H7 (cell line): ENCODE data around the gene PCARE. TPM values are rescaled to one million over a fixed set of nuclear protein-coding genes. Genes with fewer than 3 reads are reported as not detected.
A peak's percentile ranks its signal among the peaks of the same experiment; 100 is the strongest.

ENCODE experiments used
- DNase-seq: peaks from one replicate; pipeline ENCODE4 v3.0.0; 2012
- H3K27me3 ChIP-seq: 2 replicates; pipeline ENCODE4 v1.6.0; 2011; ENCODE audit warnings: mild to moderate bottlenecking, low read length; ENCODE audit not compliant: control insufficient read depth, insufficient read depth
- H3K36me3 ChIP-seq: replicated peaks from 2 replicates; pipeline ENCODE4 v1.5.1; 2011; ENCODE audit warnings: low read length; ENCODE audit not compliant: control insufficient read depth, insufficient read depth
- H3K4me3 ChIP-seq: 2 replicates; pipeline ENCODE4 v1.5.1; 2011; ENCODE audit warnings: low read depth, mild to moderate bottlenecking, control low read depth, low read length, moderate library complexity; ENCODE audit not compliant: insufficient read depth
- total RNA-seq: library from RNA; depleted of rRNA; stranded (reverse); fragments of >200 nt; shearing (Covaris generic); gene quantifications from 2 replicates; pipeline ENCODE4 v1.2.3, GENCODE V29; 2014

The PCARE gene
- total RNA-seq, 1 experiment from 2014 or later, result not detected

GRCh38 chr2:29047083-29047845, 27.1 kb downstream of the PCARE start:
- no peaks in the 10 kb centered on the region for H3K27me3 ChIP-seq
- H3K36me3 ChIP-seq, result no peaks in the 10 kb centered on the region
- DNase-seq, result no peak
- H3K4me3 ChIP-seq, result no peak overlapping the region

- H3K36me3 ChIP-seq, result no peaks in the 10 kb centered on the region
- H3K4me3 ChIP-seq, result no peak overlapping the region
- H3K27me3 ChIP-seq, result no peaks in the 10 kb centered on the region
- no peak for DNase-seq
Measured at GRCh38 chr2:29046321-29046720, 28.0 kb downstream of the PCARE start.

- Histone ChIP-seq H3K27me3 (no peaks in the 10 kb centered on the region), H3K36me3 (no peaks in the 10 kb centered on the region), H3K4me3 (no peak overlapping the region)
- no peak for DNase-seq
Measured at GRCh38 chr2:29044459-29044858, 29.9 kb downstream of the PCARE start.

- H3K27me3 ChIP-seq, result no peaks in the 10 kb centered on the region
- DNase-seq, result no peak
- no peaks in the 10 kb centered on the region for H3K36me3 ChIP-seq
- no peak overlapping the region for H3K4me3 ChIP-seq
Measured at GRCh38 chr2:29042561-29043075, 31.7 kb downstream of the PCARE start.

- no peak overlapping the region for H3K4me3 ChIP-seq
- no peak for DNase-seq
- H3K27me3 ChIP-seq, result no peaks in the 10 kb centered on the region
- H3K36me3 ChIP-seq, result no peaks in the 10 kb centered on the region
Measured at GRCh38 chr2:29041161-29041660, 33.1 kb downstream of the PCARE start.

GRCh38 chr2:29040552-29040951, 33.8 kb downstream of the PCARE start:
- Histone ChIP-seq H3K27me3 (no peaks in the 10 kb centered on the region), H3K36me3 (no peaks in the 10 kb centered on the region), H3K4me3 (no peak overlapping the region)
- DNase-seq, result no peak

GRCh38 chr2:29039718-29040480, 34.4 kb downstream of the PCARE start:
- DNase-seq, result no peak
- H3K4me3 ChIP-seq, result no peak overlapping the region

GRCh38 chr2:29035016-29035745, 39.1 kb downstream of the PCARE start:
- no peak for DNase-seq
- H3K4me3 ChIP-seq, result no peak overlapping the region
- H3K27me3 ChIP-seq, result no peaks in the 10 kb centered on the region
- no peaks in the 10 kb centered on the region for H3K36me3 ChIP-seq

More at GRCh38 chr2:29039718-29040480, 34.4 kb downstream of the PCARE start:
- no peaks in the 10 kb centered on the region for H3K36me3 ChIP-seq
- H3K27me3 ChIP-seq, result no peaks in the 10 kb centered on the region

- H3K27me3 ChIP-seq, result no peaks in the 10 kb centered on the region
- H3K36me3 ChIP-seq, result no peaks in the 10 kb centered on the region
- DNase-seq, result no peak
- no peak overlapping the region for H3K4me3 ChIP-seq
Measured at GRCh38 chr2:29033656-29034055, 40.7 kb downstream of the PCARE start.

GRCh38 chr2:29033172-29033571, 41.2 kb downstream of the PCARE start:
- Histone ChIP-seq H3K4me3 (no peak overlapping the region), H3K36me3 (no peaks in the 10 kb centered on the region), H3K27me3 (no peaks in the 10 kb centered on the region)
- DNase-seq, result peak; percentile 69

GRCh38 chr2:29032189-29032588, 42.1 kb downstream of the PCARE start:
- no peaks in the 10 kb centered on the region for H3K36me3 ChIP-seq
- no peak overlapping the region for H3K4me3 ChIP-seq
- DNase-seq, result no peak
- no peaks in the 10 kb centered on the region for H3K27me3 ChIP-seq

- DNase-seq, result no peak
- no peaks in the 10 kb centered on the region for H3K27me3 ChIP-seq
- no peak overlapping the region for H3K4me3 ChIP-seq
- H3K36me3 ChIP-seq, result no peaks in the 10 kb centered on the region
Measured at GRCh38 chr2:29031046-29031445, 43.3 kb downstream of the PCARE start.

- no peak for DNase-seq
- Histone ChIP-seq H3K36me3 (no peaks in the 10 kb centered on the region), H3K27me3 (no peaks in the 10 kb centered on the region), H3K4me3 (no peak overlapping the region)
Measured at GRCh38 chr2:29025711-29026110, 48.6 kb downstream of the PCARE start.

- Histone ChIP-seq H3K27me3 (no peaks in the 10 kb centered on the region), H3K4me3 (no peak overlapping the region), H3K36me3 (no peaks in the 10 kb centered on the region)
- no peak for DNase-seq
Measured at GRCh38 chr2:29024882-29025430, 49.4 kb downstream of the PCARE start.
